Body of pancreas (tissue), 4 donors: Measurements from ENCODE around the gene STYXL2. TPM values are rescaled to one million over a fixed set of nuclear protein-coding genes. Genes with fewer than 3 reads are reported as not detected.

Experiments used
- ATAC-seq: fragments of 150-250 bp; one replicate; pipeline ENCODE4 v1.9.1; 2016
- DNase-seq, 4 donors: peaks; one replicate each; pipeline ENCODE4 v3.0.0-alpha.2; 2019
- H3K27ac ChIP-seq, 4 donors: fragments of 200-600 bp; sonication (generic); 1 replicate in 3 of 4; 2 replicates in 1 of 4; pipeline versions ENCODE4 v1.5.1 to v1.6.1; 2016 to 2019; ENCODE audit warnings: mild to moderate bottlenecking in 1 of 4, mixed read lengths in 1 of 4, moderate library complexity in 1 of 4
- H3K27me3 ChIP-seq, 2 donors: fragments of 200-600 bp; sonication (generic); one replicate each; pipeline ENCODE4 v1.6.0; 2016; ENCODE audit warnings: mild to moderate bottlenecking in 1 of 2
- H3K36me3 ChIP-seq, 2 donors: fragments of 200-600 bp; sonication (generic); replicated peaks in 1 of 2; 2 replicates each; pipeline ENCODE4 v1.5.1; 2016; ENCODE audit warnings: low read depth in 2 of 2; ENCODE audit not compliant: insufficient read depth in 1 of 2
- H3K4me1 ChIP-seq: fragments of 200-600 bp; sonication (generic); one replicate; pipeline ENCODE4 v1.6.0; 2016
- H3K4me3 ChIP-seq, 2 donors: fragments of 200-600 bp; sonication (generic); 1 replicate in 1 of 2; 2 replicates in 1 of 2; pipeline ENCODE4 v1.5.1; 2016 to 2019
- H3K9me3 ChIP-seq, 3 donors: fragments of 200-600 bp; sonication (generic); 1 replicate in 2 of 3; 2 replicates in 1 of 3; pipeline ENCODE4 v1.5.1; 2016
- POLR2A ChIP-seq, 3 donors: fragments of 450-650 bp; IDR thresholded peaks; one replicate each; pipeline ENCODE4 v1.6.1; 2016; ENCODE audit warnings: antibody characterized with exemption in 3 of 3, mild to moderate bottlenecking in 2 of 3
- whole genome bisulfite sequencing, 2 donors: methylation state at CpG; one replicate each; pipeline ENCODE4 v1.1.5; 2017; 5-methylcytosine and 5-hydroxymethylcytosine counted together
- intact Hi-C: fragments of 100-400 bp; cut with DNase I; formaldehyde crosslinking; loops from one replicate; pipeline ENCODE4 v1.15.1; 2023
- total RNA-seq, 2 donors: library from RNA; depleted of rRNA; stranded (reverse); fragments of >200 nt; gene quantifications; one replicate each; pipeline ENCODE4 v1.1.0, GENCODE V29; 2016
- TF ChIP-seq, protein P1 (sequence below), 7 experiments: fragments of 450-650 bp in 4 of 7; fragments of 200-600 bp in 3 of 7; sonication (generic) in 3 of 7; IDR thresholded peaks; one replicate each; pipeline ENCODE4 v1.5.1; 2016 to 2019; ENCODE audit warnings: antibody characterized with exemption in 7 of 7

The STYXL2 gene
- total RNA-seq, 2 donors from 2014 or later, result not detected

DNA sequence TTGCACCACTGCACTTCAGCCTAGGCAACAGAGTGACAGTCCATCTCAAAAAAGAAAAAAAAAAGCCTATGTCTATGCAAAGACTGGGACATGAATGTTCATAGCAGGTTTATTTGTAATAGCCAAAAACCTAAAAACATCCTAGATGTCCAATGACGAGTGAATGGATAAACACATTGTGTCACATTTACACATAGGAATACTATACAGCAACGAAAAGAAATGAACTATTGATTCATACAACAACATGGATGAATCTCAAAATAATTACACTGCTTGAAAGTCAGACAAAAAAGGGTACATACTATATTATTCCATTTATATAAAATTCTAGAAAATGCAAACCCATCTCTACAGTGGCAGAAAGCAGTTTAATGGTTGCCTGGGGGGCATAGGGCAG lies 7.9 kb downstream of the STYXL2 start:
- intact Hi-C loops, result no loop called here
- 43 to 75% methylated on average over 2 of the region's 2 CpGs for WGBS, 2 donors
- ATAC-seq, result no peak
- no peak for DNase-seq
- no peaks in the 10 kb centered on the region for H3K9me3 ChIP-seq
- H3K4me1 ChIP-seq, result no peaks in the 10 kb centered on the region
- H3K27me3 ChIP-seq, result no peaks in the 10 kb centered on the region
- no peak for TF ChIP-seq POLR2A (IDR thresholded peaks at IDR 0.05)
- TF ChIP-seq, protein P1, sequence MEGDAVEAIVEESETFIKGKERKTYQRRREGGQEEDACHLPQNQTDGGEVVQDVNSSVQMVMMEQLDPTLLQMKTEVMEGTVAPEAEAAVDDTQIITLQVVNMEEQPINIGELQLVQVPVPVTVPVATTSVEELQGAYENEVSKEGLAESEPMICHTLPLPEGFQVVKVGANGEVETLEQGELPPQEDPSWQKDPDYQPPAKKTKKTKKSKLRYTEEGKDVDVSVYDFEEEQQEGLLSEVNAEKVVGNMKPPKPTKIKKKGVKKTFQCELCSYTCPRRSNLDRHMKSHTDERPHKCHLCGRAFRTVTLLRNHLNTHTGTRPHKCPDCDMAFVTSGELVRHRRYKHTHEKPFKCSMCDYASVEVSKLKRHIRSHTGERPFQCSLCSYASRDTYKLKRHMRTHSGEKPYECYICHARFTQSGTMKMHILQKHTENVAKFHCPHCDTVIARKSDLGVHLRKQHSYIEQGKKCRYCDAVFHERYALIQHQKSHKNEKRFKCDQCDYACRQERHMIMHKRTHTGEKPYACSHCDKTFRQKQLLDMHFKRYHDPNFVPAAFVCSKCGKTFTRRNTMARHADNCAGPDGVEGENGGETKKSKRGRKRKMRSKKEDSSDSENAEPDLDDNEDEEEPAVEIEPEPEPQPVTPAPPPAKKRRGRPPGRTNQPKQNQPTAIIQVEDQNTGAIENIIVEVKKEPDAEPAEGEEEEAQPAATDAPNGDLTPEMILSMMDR (IDR thresholded peaks at IDR 0.05), result no peak
- H3K27ac ChIP-seq, result no peak overlapping the region
- no peak overlapping the region for H3K4me3 ChIP-seq
- H3K36me3 ChIP-seq, result no peaks in the 10 kb centered on the region

DNA sequence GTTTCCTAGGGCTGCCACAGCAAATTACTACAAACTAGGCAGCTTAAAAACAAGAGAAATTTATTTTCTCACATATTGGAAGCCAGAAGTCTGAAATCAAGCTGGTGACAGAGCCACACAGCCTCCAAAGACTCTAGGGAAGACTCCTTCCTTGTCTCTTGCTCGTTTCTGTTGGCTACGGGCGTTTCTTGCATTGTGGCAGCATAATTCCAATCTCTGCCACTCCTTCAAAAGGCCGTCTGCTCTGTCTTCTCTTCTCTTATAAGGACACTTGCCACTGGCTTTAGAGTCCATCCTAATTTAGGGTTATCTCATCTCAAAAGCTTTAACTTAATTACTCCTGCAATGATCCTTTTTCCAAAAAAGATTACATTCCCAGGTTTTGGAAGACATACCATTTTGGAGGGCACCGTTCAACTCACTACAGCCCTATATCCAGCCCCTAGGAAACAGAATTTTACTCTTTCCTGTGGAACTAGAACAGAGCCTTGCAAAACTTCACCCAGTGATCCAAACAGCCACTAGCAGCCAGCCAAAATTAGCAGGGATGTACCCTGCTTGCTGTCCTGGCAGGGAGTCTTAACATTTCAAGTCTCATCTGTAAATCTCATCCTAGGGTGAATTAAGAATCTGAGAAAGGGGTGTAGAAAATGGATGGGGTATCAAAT lies 9.2 kb downstream of the STYXL2 start:
- DNase-seq (no peak), ATAC-seq (no peak)
- Histone ChIP-seq H3K27me3 (no peaks in the 10 kb centered on the region), H3K4me3 (no peak overlapping the region), H3K36me3 (no peaks in the 10 kb centered on the region), H3K4me1 (no peaks in the 10 kb centered on the region), H3K9me3 (no peaks in the 10 kb centered on the region), H3K27ac (no peak overlapping the region)
- intact Hi-C loops, result no loop called here
- TF ChIP-seq, protein P1 (IDR thresholded peaks at IDR 0.05), result no peak
- no peak for TF ChIP-seq POLR2A (IDR thresholded peaks at IDR 0.05)
- WGBS, 2 donors, result 68 to 72% methylated on average over 5 of the region's 5 CpGs

- 61 to 74% methylated on average over 6 of the region's 6 CpGs for WGBS, 2 donors
These were observed 10.4 kb downstream of the STYXL2 start for GRCh38 chr1:167104256-167104633.

DNA sequence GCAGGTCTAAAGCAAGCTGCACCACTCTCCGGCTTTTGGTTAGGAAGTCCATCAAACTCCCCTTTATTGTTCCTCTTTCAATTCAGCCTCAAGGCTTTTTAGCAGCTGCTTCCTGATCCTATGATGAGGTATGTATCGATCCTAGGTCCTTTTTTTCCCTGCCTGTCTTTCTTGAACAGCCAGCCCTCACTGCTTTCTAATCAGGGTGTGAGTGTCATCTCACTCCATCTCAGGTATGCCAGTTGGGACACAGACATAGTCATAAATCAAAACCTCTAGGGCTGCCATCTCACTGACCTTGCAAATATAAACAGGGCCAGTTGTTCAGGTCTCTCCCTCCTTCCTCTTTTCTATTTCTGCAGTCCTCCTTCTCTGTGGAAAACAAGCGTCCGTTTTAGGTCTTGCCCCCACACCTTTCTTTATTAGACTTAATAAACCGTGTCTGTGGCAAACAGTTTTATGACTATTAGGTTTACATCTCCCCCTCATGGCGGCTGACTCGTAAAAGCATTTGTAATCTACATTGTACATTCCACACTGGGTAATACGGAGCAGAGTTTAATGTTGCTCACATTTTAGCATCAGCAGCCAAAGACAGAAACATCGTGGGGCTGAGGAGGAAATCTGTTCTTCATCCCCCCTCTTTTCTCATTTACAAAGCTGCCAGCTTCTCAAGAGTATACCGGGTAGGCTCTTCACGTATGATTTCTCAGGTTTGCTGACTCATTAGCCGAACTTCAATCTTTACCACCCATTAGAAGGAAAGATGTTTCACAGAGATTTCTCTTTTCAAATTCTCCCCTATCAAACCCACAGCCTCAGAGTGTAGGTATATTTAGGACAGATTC lies 11.6 kb downstream of the STYXL2 start:
- Histone ChIP-seq H3K27ac (no peak overlapping the region), H3K4me1 (no peaks in the 10 kb centered on the region), H3K27me3 (no peaks in the 10 kb centered on the region), H3K9me3 (no peaks in the 10 kb centered on the region), H3K36me3 (no peaks in the 10 kb centered on the region), H3K4me3 (no peak overlapping the region)
- 37 to 44% methylated on average over 12 of the region's 12 CpGs for WGBS, 2 donors
- intact Hi-C loops, result no loop called here
- ATAC-seq (no peak), DNase-seq (no peak)
- TF ChIP-seq POLR2A (IDR thresholded peaks at IDR 0.05), result no peak
- TF ChIP-seq, protein P1 (IDR thresholded peaks at IDR 0.05), result no peak

More at GRCh38 chr1:167104256-167104633, 10.4 kb downstream of the STYXL2 start:
- TF ChIP-seq, protein P1 (IDR thresholded peaks at IDR 0.05), result no peak
- TF ChIP-seq POLR2A (IDR thresholded peaks at IDR 0.05), result no peak
- Histone ChIP-seq H3K27ac (no peak overlapping the region), H3K36me3 (no peaks in the 10 kb centered on the region), H3K4me3 (no peak overlapping the region), H3K4me1 (no peaks in the 10 kb centered on the region), H3K9me3 (no peaks in the 10 kb centered on the region), H3K27me3 (no peaks in the 10 kb centered on the region)
- DNase-seq (no peak), ATAC-seq (no peak)
- intact Hi-C loops, result no loop called here
